ENCODE measurements around the gene AKT2.

DNA sequence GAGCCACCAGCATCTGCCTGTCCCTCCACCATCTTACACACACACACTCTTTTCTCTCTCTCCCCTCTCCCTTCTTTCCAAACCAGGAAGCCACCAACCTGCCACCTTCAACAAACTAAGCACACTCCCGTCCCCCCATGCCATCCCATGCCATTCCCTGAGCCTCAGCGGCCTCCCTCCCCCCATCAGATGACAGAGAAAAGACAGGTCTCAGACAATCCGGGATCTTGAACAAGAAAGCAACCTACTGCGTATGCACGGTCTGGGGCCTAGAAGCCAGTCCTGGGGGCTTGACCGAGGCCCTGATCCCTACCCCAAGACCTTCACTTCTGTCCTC, 19.4 kb downstream of the AKT2 start:
- TF ChIP-seq, protein P1, sequence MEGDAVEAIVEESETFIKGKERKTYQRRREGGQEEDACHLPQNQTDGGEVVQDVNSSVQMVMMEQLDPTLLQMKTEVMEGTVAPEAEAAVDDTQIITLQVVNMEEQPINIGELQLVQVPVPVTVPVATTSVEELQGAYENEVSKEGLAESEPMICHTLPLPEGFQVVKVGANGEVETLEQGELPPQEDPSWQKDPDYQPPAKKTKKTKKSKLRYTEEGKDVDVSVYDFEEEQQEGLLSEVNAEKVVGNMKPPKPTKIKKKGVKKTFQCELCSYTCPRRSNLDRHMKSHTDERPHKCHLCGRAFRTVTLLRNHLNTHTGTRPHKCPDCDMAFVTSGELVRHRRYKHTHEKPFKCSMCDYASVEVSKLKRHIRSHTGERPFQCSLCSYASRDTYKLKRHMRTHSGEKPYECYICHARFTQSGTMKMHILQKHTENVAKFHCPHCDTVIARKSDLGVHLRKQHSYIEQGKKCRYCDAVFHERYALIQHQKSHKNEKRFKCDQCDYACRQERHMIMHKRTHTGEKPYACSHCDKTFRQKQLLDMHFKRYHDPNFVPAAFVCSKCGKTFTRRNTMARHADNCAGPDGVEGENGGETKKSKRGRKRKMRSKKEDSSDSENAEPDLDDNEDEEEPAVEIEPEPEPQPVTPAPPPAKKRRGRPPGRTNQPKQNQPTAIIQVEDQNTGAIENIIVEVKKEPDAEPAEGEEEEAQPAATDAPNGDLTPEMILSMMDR (IDR thresholded peaks at IDR 0.05 in 4 of 5, conservative IDR thresholded peaks at IDR 0.05 in 1 of 5) = no peak
- TF ChIP-seq POLR2A (IDR thresholded peaks at IDR 0.05) = no peak

Data from gastrocnemius medialis (tissue), 4 donors.